KG1 (cell line): ENCODE data around the gene HRH1.
"Not testable (repeated sequence)": the region's sequence is repeated elsewhere in the genome, so short reads cannot be mapped to it uniquely, and the experiment has no call there.

Experiments used
- DNase-seq: peaks from one replicate; lab custom pipeline; 2025; lab: John Stamatoyannopoulos, UW

The HRH1 gene

GRCh38 chr3:11172096-11172690 is 17.9 kb downstream of the HRH1 start:
- no peak for DNase-seq

GRCh38 chr3:11173828-11174465 is 19.7 kb downstream of the HRH1 start:
- no peak for DNase-seq

- no peak for DNase-seq
Observed at GRCh38 chr3:11178421-11178820, 24.1 kb downstream of the HRH1 start.

GRCh38 chr3:11184328-11184969 is 30.2 kb downstream of the HRH1 start:
- DNase-seq = not testable (repeated sequence)

- DNase-seq = no peak
Observed at GRCh38 chr3:11185144-11185543, 30.9 kb downstream of the HRH1 start.

- no peak for DNase-seq
Observed at GRCh38 chr3:11185564-11186317, 31.4 kb downstream of the HRH1 start.

- DNase-seq = no peak
Observed at GRCh38 chr3:11186318-11186692, 32.0 kb downstream of the HRH1 start.

- DNase-seq = no peak
Observed at GRCh38 chr3:11186771-11187191, 32.5 kb downstream of the HRH1 start.

- no peak for DNase-seq
Observed at GRCh38 chr3:11187681-11188080, 33.4 kb downstream of the HRH1 start.

- DNase-seq = no peak
Observed at GRCh38 chr3:11188231-11188630, 33.9 kb downstream of the HRH1 start.

GRCh38 chr3:11195201-11195600 is 40.9 kb downstream of the HRH1 start:
- DNase-seq = no peak

- DNase-seq = no peak
Observed at GRCh38 chr3:11195721-11196332, 41.5 kb downstream of the HRH1 start.

- no peak for DNase-seq
Observed at GRCh38 chr3:11197484-11197883, 43.2 kb downstream of the HRH1 start.

- DNase-seq = no peak
Observed at GRCh38 chr3:11198070-11198469, 43.8 kb downstream of the HRH1 start.

- DNase-seq = no peak
Observed at GRCh38 chr3:11198495-11198894, 44.2 kb downstream of the HRH1 start.

GRCh38 chr3:11199902-11200845 is 45.9 kb downstream of the HRH1 start:
- no peak for DNase-seq

- no peak for DNase-seq
Observed at GRCh38 chr3:11201251-11202019, 47.1 kb downstream of the HRH1 start.

- no peak for DNase-seq
Observed at GRCh38 chr3:11203961-11204360, 49.7 kb downstream of the HRH1 start.

- DNase-seq = no peak
Observed at GRCh38 chr3:11204697-11205348, 50.5 kb downstream of the HRH1 start.

- not testable (repeated sequence) for DNase-seq
Observed at GRCh38 chr3:11205881-11206280, 51.6 kb downstream of the HRH1 start.
